Posterior cingulate gyrus (tissue), 11 donors: Measurements from ENCODE around the gene QSOX2.
A peak's percentile ranks its signal among the peaks of the same experiment; 100 is the strongest.

ENCODE experiments used
- DNase-seq, 10 donors: peaks; one replicate each; pipeline versions ENCODE4 v3.0.0 to v3.0.0-alpha.2; 2020 to 2021; ENCODE audit warnings: mixed read lengths in 3 of 10
- intact Hi-C: fragments of 100-400 bp; cut with DNase I; formaldehyde crosslinking; loops from one replicate; pipeline ENCODE4 v1.15.1; 2023

Gene QSOX2

DNA sequence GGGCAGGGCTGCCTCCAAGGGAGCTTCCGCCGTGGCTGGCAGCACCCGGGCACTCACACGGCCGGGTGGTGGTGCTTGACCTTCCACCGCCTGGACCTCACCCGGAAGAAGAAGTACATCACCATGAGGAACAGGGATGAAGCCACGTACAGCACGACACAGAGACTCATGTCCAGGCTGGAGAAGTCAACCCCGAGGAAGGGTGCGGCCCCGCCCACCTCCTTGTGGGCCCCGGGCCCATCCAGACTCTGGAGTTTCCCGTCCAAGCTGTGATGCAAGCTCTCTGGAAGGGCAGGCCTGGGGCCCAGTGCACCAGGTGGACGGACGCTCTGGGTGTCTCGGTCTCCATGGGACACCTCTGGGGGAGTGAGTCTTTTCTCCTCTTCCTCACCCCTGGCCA, 36.9 kb downstream of the QSOX2 start:
- intact Hi-C loops: no loop called here
- no peak for DNase-seq

DNA sequence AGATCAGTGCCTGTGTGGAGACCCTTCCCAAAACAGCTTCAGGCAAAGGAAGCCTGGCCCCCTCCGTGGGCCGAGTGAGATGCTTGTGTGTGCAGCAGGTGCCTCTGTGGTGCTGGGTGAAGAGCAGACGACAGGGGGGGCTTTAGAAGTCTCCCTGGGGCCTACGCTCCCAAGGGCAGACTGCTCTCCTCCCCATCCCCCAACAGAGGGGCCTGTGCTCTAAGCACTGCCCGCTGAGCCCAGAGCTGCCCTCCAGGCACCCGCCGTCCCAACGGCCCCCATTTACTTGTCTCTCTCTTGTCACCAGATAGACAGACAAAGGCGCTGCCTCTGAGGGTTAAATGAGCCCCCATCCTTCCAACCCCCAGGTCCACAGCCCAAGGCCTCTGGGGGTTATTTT, 38.0 kb downstream of the QSOX2 start:
- intact Hi-C loops: no loop called here

DNA sequence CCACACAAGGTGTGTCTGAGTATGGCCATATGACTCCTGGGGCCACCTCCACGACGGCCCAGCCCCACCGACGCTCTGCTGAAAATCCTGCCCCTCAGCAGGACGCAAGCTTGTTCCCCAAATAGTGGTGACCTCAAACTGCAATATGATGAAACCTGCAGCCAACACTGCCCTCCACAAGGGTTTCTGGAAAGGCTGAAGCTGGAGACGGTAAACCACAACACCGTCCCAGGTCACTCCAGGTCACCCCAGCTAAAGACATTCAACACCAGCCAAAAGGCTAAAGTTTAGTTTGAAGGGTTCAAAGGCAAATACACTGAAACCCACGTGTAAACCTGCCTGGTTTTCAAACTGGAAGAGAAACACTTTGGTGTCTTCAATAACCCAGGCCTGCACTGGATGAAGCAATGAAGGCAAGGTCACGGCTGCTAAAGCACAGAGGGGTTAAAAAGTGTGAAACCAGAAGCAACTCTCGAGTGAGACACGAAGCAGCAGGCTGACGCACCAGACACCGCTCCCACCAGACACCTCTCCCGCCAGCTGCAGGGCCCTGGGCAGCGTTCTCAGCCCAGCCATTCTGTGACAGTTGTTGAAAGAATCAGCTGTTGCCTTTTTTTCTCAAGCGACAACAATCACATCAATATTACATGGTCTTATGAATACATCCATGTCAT, 38.9 kb downstream of the QSOX2 start:
- intact Hi-C loops: no loop called here
- DNase-seq: no peak

More for the DNA sequence above, 38.0 kb downstream of the QSOX2 start:
- no peak for DNase-seq

DNA sequence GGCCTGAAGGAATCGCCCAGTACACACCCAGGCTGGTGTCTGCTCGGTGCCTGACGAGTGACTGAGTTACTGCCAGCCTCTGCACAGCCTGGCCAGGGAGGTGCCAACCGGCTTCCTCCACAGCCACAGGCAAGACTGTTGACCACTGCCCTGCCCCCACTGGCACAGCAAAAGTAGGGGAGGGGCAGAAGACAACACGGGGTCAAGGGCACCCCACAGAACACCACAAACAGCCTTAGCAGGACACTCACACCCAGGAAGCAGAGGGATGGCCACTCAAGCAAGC, 40.0 kb downstream of the QSOX2 start:
- intact Hi-C loops: no loop called here
- DNase-seq: no peak

DNA sequence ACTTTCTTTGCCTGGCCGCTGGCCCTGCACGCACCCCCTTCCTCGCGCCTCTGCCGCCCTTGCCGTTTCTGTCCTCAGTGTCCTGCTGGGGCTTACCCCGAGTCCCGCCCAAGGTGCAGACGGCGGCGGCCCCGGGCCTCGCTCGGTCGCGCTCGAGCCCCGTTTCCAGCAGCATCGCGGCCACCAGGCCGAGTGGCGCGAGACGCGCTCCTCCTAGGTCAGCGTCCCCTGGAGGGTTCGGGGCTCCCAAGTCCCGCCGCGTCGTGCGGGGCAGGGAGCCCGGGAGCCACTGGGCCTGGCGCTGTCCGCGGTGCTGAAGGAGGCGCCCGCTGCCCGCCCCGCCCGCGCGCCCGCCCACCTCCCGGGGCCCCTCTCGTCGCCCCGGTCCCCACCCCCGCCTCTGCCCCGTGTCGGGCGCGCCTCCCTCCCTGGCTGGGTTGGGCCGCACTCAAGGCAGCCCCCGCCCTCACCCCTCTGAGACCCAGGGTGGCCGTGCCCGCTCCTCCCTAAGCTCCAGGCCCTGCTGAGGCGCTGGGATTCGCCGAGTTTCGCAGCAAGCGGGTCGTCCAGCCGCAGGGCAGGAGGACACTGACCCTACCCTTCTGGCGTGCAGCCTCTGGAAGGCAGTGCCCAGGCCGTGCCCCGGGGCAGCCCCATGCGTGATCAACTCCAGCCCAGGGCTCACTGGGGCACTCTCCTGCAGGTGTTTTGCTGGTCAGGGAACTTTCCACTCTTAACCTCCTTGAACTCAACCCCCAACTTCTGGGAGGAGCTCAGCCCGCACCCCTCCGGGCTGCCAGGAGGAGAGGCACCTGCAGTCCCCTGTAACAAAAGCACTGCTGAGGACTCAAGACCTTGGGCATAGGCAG, 40.5 kb downstream of the QSOX2 start, which contains the start of gene LHX3:
Gene LHX3, minus strand, starts transcription at position 291 of the 869 bp plus-strand sequence. Its CDS starts 116 bp downstream, at position 175.
- intact Hi-C loops: no loop called here
- DNase-seq: peak in 1 of 10 donors; percentile 29

DNA sequence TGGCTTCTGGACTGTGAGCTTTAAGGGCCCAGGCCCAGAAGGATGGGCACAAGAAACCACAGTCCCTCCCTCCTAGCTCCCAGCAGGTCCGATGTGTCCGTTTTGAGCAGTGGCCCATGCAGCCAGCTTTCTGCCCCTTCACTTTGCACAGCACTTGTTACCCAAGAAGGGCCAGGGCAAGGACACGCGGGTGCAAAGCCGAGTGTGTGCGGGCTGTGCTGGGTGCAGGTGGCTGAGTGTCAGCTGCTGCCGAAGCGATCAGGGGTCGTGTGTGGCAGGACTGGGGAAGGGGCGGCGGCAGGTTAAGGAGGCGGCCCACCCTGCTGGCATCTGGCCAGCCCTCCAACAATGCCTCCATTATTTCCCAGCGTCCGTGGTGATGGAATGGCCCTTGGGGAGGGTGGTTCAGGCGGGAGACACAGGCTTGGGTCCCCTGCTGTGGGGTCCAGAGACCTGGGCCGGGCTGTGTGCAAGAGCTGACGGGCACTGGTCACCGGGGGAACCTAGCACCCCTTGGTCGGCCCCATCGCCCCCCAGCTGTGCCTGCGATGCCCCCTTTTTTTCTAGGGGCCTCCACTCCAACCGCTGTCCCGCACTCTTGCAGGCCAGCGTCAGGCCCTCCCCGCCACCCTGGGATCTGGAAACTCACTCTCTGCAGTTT, 41.3 kb downstream of the QSOX2 start:
- DNase-seq: no peak
- intact Hi-C loops: no loop called here

DNA sequence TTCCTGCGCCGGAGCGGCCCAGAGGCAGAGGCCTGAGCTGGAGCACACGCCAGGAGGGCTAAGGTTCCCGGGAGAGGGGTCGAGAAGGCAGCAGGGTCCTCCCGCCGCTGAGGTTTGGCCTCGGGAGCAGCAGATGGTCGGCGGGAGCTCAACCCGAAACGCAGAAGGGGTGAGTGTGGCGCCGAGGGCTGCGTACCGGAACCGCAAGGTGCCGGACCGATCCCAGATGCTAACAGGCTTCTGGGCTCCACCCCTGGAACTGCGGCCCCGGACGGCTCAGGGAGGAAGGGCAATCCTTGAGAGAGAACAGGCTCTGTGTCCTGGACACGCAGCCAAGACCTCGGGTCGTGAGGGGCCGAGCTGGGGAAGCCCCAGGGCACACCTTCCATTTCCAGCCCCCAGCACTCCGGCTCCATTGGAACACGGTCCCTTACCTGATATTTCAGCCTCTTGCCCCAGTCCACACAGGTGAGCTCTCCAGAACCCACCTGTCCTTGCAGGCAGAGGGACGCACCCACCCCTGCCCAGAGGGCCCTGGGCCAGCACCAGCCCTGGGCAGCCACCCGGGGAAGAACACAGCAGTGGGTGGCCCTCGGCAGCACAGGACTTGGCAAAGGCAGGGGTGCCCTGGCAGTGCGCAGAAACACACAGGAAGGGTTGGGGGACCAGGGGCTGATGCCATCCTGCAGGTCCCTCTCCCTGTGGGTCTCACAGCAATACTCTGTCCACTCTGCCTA, 42.0 kb downstream of the QSOX2 start:
- no peak for DNase-seq
- intact Hi-C loops: no loop called here

DNA sequence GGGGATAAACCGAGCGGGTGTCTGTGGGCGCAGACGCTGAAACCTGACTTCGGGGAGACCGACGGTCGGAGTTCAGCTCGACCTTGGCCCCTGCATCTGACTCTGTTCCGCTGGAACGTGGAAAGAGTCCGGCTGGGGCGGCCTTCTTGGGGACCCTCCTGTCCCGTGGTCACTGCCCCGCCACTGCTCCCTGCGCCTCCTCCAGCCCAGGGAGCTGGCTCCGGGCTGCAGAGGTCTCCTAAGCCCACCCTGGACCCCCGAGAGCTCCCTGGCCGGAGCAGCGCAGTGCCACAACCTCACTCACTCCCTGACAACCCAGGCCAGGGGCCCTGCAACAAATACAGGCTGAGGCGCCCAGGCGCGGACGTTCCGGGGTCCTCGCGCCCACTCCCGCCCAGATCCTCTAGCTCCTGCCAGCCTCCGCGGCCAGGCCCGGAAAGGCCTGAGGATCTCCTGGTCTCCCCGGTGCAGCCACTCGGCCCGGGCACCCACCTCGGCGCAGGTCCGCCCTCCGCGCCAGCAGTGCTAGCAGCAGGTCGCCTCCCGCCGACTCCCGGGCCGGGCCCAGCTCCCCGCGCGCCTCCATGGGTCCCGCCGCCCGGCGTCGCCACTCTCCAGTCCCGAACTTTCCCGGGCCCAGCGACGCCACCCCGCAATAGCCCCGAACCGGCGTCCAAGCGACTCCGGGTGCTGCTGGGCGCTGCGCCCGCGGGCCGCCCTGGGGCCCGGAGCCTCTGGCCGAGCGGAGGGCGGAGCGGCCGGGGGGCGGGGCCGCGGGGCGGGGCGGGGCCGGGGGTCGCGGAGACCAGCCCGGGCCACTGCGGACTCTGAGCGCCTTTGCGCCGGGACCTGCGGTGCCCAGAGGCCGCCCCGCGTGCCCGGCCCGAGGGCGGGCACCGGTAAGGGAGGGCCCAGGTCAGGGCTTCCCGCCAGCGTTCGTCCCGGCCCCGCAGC, 42.9 kb downstream of the QSOX2 start:
- intact Hi-C loops: no loop called here
- no peak for DNase-seq

DNA sequence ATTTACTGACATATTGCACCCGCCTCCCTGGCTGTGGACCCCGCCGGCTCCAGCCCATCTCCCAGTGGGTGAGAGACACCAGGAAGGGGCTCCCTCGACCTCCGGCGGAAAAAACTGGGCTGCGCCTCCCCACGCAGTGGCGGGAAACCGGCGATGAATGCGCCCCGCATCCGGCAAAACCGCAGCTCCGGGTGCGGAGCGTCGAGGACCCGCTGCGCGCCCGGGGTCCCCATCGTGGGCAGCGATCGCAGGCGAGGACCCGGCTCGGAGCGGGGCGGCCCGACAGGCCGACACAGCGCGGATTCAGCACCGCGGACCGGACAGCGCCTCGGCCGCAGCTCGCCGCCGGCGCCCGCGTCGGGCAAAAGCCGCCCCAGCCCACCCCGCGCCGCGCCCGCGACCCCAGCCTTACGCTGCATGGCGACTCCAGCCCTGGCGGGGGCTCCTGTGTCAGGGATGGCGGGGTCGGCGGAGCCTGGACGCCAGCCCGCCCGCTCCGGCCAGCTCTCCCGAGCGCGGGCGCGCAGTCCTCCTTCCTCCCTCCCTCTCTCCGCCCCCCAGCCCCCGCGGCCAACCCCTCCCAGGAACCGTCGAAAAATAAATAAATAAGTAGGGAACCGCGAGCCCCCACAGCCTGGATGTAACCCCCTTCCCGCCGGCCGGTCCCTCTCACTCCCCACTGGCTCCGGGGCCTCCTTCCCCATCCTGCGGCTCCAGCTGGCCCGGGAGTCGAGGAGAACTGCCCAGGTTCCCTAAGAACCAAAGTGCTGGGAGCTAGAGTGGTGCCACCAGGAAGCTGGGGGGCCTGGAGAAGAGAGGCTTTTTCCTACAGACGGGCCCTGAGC, 43.8 kb downstream of the QSOX2 start:
- no peak for DNase-seq
- intact Hi-C loops: no loop called here

DNA sequence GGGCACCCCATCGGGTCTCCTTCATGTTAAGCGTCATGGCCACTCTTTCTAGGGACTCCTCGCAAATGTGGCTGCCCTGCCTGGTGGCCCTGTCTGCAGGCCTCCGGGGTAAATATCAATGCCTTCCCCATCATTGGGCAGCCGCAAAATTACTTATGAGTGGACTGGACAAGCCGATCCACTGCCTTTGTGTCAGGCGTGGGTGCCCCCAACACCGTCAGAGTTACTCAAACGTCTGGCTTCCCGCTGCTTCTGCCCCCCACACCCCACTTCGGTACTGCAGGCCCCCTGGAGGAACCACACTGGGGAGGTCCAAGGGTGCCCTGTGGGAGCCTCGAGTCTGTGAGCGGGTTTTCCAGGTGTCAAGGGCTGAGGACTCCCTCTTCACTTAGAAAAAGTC, 44.4 kb downstream of the QSOX2 start:
- intact Hi-C loops: no loop called here

DNA sequence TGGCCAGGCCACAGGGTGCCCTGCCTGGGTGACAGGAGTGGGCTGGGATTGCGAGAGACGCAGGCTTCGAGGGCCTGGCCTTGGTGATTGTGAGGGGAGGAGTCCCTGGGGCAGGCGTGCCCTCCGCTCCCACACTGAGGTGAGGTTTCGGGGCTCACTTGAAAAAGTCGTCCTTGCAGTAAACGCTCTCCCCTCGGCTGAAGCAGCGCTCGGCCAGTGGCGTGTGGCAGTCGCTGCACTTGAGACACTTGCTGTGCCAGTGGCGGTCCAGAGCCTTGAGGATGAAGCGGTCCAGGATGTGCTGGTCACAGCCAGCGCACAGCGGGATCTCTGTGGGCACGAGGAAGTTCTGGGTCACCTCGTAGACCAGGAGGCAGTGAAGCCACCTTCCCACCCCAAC, 45.2 kb downstream of the QSOX2 start:
- no peak for DNase-seq
- intact Hi-C loops: no loop called here

More for the DNA sequence above, 44.4 kb downstream of the QSOX2 start:
- DNase-seq: no peak

DNA sequence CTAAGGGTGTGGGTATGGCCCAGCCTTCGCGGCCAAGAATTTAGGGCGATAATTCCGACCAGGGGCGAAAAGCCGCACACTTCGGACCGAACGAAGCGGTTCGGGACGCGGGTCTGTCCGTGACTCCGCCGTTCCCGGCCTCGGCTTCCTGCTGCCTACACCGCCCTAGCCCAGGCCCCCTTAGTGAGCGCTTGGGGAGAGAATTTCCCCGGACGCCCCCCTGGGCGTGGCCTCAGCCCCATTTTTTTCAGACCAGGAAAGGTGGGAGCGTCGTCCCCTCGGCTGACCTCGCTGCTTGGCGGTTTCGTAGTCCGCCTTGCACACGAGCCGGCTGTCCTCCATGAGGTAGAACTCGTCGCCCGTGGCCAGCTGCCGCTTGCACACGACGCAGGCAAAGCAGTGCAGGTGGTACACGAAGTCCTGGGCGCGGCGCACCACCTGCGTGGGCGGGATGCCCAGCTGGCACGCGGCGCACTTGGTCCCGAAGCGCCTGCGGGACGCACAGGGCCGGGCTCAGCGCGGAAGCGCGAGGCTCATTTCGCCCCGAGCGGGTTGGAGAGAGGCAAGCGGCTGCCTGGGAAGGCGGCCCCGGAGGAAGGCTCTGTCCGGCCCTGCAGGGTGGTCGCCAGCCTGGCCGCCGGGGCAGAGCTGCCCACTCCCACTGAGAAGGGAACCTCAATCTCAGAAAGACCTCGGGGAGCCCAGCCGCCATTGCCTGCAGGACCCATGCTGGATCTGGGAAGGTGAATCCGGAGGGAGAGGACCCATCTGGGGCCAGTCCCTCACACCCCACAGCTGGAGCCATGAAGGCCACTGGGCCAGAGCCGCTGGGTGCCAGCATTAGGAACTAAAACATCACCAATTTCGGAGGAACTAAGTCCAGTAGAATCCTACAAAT, 46.0 kb downstream of the QSOX2 start:
- intact Hi-C loops: no loop called here
- DNase-seq: no peak

DNA sequence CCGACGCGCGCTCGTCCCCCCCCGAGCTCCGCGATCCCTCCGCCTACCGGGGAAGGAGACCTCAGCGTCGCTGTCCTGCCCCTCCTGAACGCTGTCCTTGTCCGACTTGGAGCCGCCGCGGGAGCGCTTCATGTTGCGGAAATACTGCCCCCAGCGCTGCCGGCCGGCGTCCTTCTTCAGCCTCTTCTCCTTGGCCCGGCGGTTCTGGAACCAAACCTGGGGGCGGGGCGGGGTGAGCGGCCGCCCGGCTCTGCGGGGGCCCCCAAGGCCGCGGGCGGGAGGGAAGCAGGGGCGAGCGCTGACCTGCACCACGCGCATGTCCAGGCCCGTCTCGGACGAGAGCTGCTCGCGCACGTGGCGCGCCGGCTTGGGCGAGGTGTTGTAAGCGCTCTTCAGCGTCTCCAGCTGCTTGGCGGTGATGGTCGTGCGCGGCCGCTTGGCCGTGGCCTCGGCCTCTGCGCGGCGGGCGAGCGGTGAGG, 47.0 kb downstream of the QSOX2 start:
- intact Hi-C loops: no loop called here
- no peak for DNase-seq

DNA sequence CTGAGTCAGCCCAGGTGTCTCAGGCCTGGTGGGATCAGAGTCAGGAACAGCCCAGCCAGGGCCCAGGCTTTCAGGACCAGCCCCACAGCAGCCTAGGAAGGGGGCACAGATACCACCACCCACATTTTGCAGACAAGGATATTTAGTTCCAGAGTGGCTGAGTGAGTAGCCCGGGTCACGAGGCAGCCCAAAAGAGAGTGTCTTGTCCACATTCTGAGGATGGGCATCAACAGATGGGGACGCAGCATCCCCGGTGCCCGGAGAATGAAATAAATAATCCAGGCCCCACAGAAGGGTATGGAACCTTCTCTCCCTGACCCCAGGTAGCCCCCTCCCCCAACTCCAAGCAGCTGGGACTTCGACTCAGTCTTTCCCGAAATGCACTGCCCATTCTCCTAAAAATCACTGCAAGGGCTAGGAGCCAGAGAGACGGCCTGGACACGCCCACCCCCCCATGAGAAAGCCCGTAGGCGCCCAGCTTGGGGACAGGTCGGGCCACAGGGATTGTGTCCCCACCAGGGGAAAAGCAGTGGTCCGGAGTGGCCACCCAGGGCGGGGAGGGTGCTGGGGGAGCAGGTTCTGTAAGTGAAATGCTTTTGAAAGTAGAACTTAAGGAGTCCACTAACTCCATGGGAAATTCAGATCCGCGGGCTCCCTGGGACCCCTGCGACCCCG, 47.5 kb downstream of the QSOX2 start:
- no peak for DNase-seq
- intact Hi-C loops: no loop called here

DNA sequence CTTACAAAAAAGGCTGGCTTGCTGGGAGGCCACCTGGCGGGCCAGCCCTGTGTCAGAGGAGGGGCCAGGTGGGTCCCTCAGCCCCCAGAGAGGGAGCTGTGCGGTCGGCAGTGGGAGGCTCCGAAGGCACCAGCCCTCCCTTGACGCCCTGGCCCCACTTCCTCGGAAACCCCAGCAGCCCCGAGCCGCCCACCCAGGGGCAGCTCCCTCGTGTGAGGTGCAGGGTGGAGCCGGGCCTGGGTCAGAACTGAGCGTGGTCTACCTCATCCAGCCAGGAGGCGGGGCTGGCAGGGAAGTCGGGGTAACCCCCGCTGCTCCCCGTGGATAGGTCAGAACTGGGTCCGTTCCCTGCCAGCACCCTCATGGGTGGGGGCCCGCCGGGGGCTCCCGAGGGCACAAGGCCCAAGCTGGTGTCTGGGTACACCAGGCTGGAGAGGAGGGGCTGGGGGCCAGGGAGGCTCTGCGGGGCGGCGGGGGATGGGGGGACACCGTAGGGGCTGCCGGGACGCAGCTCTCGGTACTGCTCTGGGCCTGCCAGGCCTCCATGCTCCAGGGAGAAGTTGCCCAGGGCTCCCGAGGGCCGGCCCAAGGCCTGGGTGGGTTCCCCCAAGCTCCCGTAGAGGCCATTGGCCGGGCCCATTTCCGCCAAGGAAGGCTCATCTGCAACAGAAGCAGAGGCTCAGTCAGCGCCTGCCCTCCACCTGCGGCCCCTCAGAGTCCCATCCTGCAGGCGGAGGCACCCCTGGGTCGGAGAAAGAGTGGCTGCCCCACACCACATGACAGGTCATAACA, 48.3 kb downstream of the QSOX2 start:
- intact Hi-C loops: no loop called here
- no peak for DNase-seq

DNA sequence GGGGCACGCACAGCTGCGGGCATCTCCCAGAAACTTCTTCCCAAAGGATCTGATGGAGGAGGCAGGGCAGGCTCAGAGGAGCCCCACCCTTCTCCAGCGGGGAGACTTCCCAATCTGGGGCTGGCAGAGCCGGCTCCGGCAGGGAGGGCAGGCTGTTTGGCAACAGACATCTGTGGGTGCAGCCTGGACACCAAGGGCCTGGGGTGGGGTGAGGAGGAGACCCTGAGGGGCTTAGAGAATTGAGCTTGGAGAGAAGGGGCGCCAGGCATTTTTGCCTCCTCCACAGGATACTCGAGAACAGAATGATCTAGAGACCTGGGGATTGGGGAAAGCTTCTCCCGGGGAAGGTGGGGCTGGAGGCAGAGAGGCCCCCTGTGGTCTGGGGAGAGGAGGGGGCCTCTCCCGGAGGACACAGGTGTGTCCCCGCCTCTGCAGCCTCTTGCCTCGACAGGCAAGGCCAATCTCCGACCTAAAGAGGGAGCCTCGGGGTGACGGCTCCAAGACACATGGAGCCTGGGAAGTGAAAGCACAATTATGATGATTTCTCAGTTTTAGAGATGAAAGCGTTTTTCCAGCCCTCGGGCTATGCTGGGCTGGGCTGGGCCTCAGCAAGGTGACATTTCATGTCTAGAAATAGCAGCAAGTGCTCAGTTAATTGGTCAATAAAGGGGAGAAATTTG, 49.1 kb downstream of the QSOX2 start:
- DNase-seq: no peak
- intact Hi-C loops: no loop called here
